IPS-18c (cell line): ENCODE results near the gene ASTN1.

Experiments used
- H3K4me3 ChIP-seq: 2 replicates; pipeline ENCODE4 v1.7.0; 2013; ENCODE audit warnings: low read depth, mild to moderate bottlenecking, low read length, moderate library complexity; ENCODE audit not compliant: insufficient read depth
- H3K9me3 ChIP-seq: one replicate; pipeline ENCODE4 v1.6.1; 2013; ENCODE audit warnings: mild to moderate bottlenecking, low read length, moderate library complexity; ENCODE audit not compliant: control insufficient read depth, insufficient read depth

The ASTN1 gene

GRCh38 chr1:176815621-176816020 is 348.9 kb downstream of the ASTN1 start:
- H3K4me3 ChIP-seq: no peak overlapping the region
- no peaks in the 10 kb centered on the region for H3K9me3 ChIP-seq

- Histone ChIP-seq H3K4me3 (no peak overlapping the region), H3K9me3 (no peaks in the 10 kb centered on the region)
These were observed 352.8 kb downstream of the ASTN1 start for GRCh38 chr1:176811511-176812288.

GRCh38 chr1:176809292-176809691 is 355.2 kb downstream of the ASTN1 start:
- Histone ChIP-seq H3K9me3 (no peaks in the 10 kb centered on the region), H3K4me3 (no peak overlapping the region)
